Measurements from ENCODE around the gene RASSF8.

Gene RASSF8

GRCh38 chr12:26102953-26103352, 144.5 kb downstream of the RASSF8 start:
- no peak for DNase-seq (ENCODE audit: low spot score)
- in situ Hi-C loops (cut with MboI; ENCODE audit: low pct_unique_long_range_greater_than_20kb, low sequenced_read_pairs, unreplicated experiment) = no loop called here
- no peak for TF ChIP-seq CTCF (IDR thresholded peaks at IDR 0.05; ENCODE audit: extremely low read depth, insufficient read depth, missing control alignments)

GRCh38 chr12:26106347-26106746, 147.9 kb downstream of the RASSF8 start:
- DNase-seq (ENCODE audit: low spot score) = no peak
- in situ Hi-C loops (cut with MboI; ENCODE audit: low pct_unique_long_range_greater_than_20kb, low sequenced_read_pairs, unreplicated experiment) = no loop called here
- TF ChIP-seq CTCF (IDR thresholded peaks at IDR 0.05; ENCODE audit: extremely low read depth, insufficient read depth, missing control alignments) = no peak

GRCh38 chr12:26108915-26109314, 150.4 kb downstream of the RASSF8 start:
- no peak for DNase-seq (ENCODE audit: low spot score)
- in situ Hi-C loops (cut with MboI; ENCODE audit: low pct_unique_long_range_greater_than_20kb, low sequenced_read_pairs, unreplicated experiment) = no loop called here
- TF ChIP-seq CTCF (IDR thresholded peaks at IDR 0.05; ENCODE audit: extremely low read depth, insufficient read depth, missing control alignments) = no peak

GRCh38 chr12:26109343-26109881, 150.9 kb downstream of the RASSF8 start:
- no peak for TF ChIP-seq CTCF (IDR thresholded peaks at IDR 0.05; ENCODE audit: extremely low read depth, insufficient read depth, missing control alignments)
- in situ Hi-C loops (cut with MboI; ENCODE audit: low pct_unique_long_range_greater_than_20kb, low sequenced_read_pairs, unreplicated experiment) = no loop called here
- DNase-seq (ENCODE audit: low spot score) = no peak

GRCh38 chr12:26112232-26112631, 153.8 kb downstream of the RASSF8 start:
- DNase-seq (ENCODE audit: low spot score) = no peak
- in situ Hi-C loops (cut with MboI; ENCODE audit: low pct_unique_long_range_greater_than_20kb, low sequenced_read_pairs, unreplicated experiment) = no loop called here
- no peak for TF ChIP-seq CTCF (IDR thresholded peaks at IDR 0.05; ENCODE audit: extremely low read depth, insufficient read depth, missing control alignments)

GRCh38 chr12:26112703-26113147, 154.2 kb downstream of the RASSF8 start:
- in situ Hi-C loops (cut with MboI; ENCODE audit: low pct_unique_long_range_greater_than_20kb, low sequenced_read_pairs, unreplicated experiment) = no loop called here
- no peak for TF ChIP-seq CTCF (IDR thresholded peaks at IDR 0.05; ENCODE audit: extremely low read depth, insufficient read depth, missing control alignments)
- no peak for DNase-seq (ENCODE audit: low spot score)

Data from GM13977 (cell line).